ENCODE results near the gene SPDYE16.
"Not testable (repeated sequence)": the region's sequence is repeated elsewhere in the genome, so short reads cannot be mapped to it uniquely, and the experiment has no call there.

The SPDYE16 gene, protein sequence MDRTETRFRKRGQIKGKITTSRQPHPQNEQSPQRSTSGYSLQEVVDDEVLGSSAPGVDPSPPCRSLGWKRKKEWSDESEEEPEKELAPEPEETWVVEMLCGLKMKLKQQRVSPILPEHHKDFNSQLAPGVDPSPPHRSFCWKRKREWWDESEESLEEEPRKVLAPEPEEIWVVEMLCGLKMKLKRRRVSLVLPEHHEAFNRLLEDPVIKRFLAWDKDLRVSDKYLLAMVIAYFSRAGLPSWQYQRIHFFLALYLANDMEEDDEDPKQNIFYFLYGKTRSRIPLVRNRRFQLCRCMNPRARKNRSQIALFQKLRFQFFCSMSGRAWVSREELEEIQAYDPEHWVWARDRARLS

DNA sequence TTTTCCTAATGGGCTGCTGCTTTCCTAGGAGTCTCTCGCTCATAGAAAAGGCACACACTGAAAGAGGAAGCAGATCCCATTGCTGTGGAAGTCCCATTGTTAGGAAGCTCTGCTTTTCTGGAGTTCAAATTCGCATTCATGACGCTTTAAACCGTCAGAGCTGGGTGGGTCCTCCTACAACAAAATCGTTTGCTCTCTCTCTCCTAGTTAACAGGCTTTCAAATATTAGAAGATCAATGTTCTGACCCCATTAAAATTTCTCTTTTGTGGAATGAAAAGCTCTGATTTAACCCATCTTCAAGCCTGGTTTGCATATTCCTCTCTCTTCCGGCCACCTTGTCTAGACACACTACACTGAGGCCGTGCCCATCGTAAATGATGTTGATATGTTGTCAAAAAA, at the start of gene SPDYE16:
Gene SPDYE16 (minus strand): TSS at position 101 of the 400 bp plus-strand sequence. CDS start 1,838 bp downstream, outside the sequence.
- H3K4me3 ChIP-seq (ENCODE audit: control insufficient read depth, low read depth, low read length); DNase-seq (ENCODE audit: low read depth): not testable (repeated sequence)

DNA sequence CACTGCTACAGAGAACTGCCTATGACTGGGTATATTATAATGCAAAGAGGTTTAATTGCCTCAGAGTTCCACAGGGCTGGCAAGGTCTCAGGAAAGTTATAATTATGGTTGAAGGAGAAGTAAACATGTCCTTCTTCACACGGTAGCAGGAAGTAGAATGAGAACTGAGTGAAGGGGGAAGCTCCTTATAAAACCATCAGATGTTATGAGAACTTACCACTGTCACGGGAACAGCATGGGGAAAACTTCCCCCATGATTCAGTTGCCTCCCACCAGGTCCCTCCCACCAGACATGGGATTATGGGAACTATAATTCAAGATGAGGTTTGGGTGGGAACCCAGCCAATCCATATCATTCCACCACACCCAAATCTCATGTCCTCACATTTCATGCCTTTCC, 49.6 kb upstream of the SPDYE16 start:
- not testable (repeated sequence) for DNase-seq (ENCODE audit: low read depth); H3K4me3 ChIP-seq (ENCODE audit: control insufficient read depth, low read depth, low read length)

DNA sequence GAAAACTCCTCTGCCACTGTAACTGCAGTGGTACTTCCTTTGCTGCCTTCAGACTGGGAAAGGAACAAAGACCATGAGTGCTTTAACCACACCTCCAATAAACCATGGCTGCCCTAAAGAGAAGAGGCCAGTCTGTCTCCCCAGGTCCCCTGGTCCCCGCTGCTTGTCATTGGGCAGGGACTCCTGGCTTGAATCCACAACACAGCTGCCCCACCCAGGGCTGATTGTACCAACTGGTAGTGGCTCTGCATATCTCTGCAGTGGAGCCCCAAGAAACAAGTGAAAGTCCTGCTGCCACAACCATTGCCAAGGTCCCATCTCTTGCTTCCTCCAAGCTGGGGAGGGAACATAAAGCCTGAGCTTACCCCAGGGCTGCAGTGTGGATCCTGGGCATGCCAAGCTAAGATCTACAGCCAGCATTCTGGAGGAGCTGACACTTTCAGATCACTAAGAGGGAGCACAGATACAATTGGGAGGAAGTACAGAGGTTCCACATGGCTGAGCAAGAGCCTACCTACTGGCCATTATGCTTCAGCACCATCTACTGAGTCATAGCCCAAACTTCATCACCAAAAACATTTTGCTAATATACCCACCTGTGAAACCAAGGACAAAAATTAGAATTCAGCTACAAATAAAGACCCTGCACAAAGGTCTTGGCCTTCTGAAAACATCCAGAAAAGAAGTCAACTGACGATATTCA, 48.7 kb upstream of the SPDYE16 start:
- not testable (repeated sequence) for H3K4me3 ChIP-seq (ENCODE audit: control insufficient read depth, low read depth, low read length); DNase-seq (ENCODE audit: low read depth)

DNA sequence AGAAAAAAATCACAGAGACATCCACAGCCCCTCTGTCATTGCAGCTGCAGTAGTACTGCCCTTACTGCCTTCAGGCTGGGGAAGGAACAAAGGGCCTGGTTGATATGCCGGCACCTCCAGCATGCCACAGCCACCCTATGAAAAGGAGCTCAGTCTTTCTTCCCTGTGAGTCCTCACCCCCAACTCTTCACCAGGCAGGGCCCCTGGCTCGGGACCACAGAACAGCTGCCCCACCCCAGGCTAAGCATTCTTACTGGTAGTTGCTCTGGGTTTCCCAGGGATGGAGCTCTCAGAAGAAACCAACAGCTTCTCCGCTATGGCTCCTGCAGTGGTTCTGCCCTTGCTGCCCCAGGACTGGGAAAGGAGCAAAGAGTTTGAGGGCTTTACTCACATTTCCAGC, 47.9 kb upstream of the SPDYE16 start:
- not testable (repeated sequence) for DNase-seq (ENCODE audit: low read depth); H3K4me3 ChIP-seq (ENCODE audit: control insufficient read depth, low read depth, low read length)

DNA sequence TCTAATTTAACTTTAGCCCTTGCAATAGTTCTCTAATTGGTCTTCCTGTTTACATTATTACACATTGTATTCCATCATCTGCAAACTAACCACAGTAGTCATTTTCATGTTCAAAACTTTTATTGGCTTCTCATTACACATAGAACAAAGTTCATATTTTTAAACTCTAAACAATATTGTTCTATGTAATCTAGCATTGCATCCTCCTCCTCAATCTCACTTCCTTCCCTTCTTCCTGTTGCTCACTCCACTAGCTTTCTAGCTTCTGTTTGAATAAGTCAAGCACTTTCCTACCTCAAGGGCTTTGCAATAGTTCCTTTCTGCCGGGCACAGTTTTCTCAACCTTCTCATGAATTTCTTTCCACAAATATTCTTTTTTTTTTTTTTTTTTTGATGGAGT, 45.5 kb upstream of the SPDYE16 start:
- not testable (repeated sequence) for H3K4me3 ChIP-seq (ENCODE audit: control insufficient read depth, low read depth, low read length); DNase-seq (ENCODE audit: low read depth)

DNA sequence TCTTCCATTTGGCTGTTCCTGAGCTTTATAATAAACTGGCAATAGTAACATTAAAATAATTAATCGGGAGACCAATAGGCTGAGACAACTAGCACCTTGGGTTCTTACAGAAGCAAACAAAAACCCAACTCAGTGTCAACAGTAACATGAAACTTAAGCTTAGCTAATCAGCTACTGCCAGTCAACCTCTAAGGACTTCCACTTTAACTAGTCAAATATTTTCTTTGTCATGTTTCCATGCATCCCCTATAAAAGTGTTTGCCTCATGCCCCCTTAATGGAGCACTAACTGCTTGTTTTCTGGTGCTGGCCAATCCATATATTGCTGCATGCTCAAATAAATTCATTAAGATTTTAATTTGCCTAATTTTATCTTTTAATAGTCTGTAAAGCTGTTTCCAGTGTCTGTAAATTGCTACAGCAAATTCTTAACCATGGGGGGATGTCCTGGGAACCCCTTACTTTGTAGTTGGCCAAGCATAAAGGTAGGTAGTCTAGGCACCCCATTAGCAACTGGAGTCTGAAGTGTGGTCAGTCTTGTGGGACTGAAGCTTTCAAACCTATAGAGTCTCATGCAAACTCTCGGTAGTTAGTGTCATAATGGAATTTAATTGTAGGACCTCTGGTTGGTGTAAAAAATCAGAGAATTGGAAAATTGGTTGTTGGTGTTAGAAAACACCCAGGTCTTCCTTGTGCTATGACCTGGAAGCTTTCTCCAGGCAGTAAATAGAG, 43.7 kb upstream of the SPDYE16 start:
- not testable (repeated sequence) for DNase-seq (ENCODE audit: low read depth); H3K4me3 ChIP-seq (ENCODE audit: control insufficient read depth, low read depth, low read length)

DNA sequence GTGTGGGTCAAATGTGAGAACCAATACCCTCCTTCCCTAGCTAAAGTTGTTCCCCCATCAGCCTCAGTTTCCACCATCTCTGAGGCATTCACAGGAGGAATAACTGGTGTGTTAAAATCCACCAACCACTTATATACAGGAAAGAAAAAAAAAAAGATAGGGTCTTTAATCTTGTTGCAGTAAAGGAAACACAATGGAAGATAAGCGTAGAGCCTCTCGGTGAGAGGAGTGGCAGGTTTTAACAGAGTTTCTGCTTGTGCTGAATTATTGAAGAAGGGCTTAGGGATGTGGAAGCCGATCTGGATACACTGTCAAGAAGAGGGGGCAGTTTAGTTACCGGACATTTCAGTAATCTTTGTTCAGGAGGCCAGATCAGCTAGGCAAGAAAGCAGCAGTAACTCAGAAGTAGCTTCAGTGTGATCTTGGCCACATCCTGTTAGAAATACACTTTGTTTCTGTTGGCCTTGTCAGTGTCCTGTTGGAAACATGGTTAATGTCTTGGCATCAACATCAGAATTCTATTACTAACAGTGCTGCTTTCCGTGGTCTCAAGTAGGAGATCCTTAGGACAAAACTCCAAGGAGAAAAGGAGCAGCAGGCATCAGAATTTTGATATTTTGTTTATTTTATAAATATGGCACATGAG, 40.7 kb upstream of the SPDYE16 start:
- not testable (repeated sequence) for H3K4me3 ChIP-seq (ENCODE audit: control insufficient read depth, low read depth, low read length)
- DNase-seq (ENCODE audit: low read depth), result peak; percentile 88

DNA sequence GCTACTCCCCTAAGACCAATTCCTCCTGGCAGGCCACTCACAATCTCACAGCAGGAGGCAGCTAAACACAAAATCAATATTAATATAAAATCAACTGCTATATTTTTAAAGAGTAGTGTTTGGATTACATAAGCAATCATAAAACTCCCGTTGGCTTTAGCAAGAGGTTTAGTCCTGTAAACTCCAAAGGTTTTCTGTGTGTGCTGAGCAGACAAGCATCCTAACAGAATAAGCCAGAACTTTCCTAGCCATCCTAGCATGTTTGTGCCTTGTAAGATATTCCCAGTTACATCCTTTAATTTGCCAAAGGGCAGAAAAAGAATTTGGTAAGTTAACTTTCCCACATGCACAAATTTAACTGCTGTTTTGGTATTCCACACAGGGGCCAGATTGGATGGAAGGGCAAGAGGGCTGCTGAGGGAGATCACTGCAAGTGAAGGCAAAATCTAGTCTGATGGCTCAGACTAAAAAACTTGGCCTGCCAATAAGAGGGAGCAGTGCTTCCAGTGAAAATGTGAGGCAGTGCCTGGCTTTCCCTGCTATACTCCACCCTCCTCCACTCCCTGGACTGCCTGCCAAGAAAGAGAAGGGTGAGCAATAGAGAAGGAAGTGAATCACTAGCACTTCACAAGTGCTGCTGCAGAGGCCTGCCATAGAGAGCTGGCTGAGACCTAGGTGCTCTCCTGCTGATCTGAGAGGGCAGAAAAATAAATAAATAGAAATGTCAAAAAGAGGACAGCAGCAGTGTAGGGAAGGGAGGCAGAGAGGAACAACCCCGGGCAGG, 39.9 kb upstream of the SPDYE16 start:
- not testable (repeated sequence) for H3K4me3 ChIP-seq (ENCODE audit: control insufficient read depth, low read depth, low read length)
- DNase-seq (ENCODE audit: low read depth), result peak; percentile 91

DNA sequence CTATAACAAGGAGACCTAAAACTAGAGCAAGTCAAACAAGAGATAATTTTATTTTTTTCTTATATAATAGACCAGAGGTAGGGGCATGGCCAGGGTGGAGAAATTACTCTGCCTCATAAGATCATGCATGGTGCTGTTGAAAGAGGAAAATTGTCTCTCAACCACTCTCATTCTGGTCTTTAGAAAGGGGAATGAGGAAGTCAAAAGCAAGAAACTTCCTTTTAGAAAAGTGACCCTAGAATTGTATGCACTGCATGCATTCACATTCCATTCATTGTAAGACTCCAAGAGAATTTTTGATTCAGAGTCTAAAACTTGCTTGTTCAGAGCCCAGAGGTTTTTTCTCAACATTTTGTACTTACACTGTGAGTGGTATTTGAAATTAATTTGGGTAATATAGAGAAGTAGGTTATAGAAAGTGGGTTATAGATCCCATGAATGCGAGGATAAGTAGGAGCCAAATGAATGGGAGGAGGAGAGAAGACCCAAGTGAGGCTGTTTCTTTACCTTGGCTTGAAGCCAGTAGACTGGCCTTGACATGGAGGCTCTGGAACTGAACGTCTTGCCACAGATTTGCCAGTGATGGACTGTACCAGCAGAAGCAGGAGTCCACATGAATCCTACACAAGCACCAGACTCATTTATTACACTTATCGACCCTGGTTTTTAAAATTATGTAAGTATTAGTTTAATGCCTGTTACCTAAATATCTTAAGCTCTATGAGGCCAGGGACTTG, 33.0 kb upstream of the SPDYE16 start:
- DNase-seq (ENCODE audit: low read depth), result peak; percentile 12
- not testable (repeated sequence) for H3K4me3 ChIP-seq (ENCODE audit: control insufficient read depth, low read depth, low read length)

DNA sequence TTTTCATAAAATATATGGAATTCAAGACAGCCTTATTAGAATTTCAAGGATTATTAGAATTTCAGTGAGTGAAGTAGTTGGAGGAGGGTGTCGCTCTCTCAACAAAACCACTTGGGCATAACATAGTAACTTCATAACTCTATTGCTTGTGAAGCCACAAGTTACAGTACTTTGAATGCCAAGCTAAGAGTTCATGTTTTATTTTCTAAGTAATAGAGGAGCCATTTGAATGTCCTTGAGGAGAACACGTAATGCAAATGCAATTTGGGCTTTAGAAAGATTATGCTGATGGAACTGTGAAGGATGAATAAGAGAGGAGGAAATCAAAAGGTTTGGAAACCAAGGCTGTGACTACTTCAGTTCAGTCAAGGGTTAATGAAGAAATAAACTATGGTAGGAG, 32.3 kb upstream of the SPDYE16 start:
- DNase-seq (ENCODE audit: low read depth); H3K4me3 ChIP-seq (ENCODE audit: control insufficient read depth, low read depth, low read length): not testable (repeated sequence)

DNA sequence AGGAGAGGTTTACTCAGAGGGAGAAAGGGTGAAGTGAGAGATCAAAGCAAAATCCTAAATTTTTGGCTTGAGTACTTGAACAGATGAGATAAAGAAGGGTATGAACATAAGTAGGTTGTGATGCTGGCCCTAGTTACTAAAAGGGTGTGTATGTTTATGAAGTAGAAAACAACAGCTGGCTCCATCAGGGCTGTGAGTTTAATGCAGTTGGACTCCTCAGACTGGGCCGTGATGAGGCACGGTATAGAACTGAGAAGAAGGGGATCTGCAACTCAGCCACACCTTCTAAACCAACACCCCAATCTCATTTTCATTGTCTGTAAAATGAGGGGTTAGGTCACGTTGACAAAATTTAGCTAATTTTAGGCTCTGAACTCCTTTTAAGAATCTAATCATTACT, 29.2 kb upstream of the SPDYE16 start:
- not testable (repeated sequence) for DNase-seq (ENCODE audit: low read depth); H3K4me3 ChIP-seq (ENCODE audit: control insufficient read depth, low read depth, low read length)

DNA sequence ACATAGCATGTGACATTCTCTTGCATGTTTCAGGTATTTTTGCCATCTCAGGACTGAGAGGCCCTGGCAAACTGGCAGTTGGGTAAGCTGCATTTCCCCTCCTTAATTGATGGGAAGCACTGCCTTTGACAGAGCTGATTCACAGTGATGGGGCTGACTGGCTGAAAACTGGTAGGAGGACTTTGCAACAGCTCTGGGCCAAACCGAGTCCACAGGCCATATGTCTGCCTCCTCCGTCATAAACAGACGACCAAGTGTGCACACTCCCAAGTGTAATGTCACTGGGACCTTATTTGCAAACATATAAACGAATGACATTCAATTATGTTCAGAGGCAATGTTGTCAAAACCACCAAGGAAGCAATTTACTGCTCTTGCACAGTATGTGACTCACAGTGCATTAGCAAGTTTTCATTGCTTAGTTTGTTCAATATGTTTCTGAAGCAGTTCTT, 27.3 kb upstream of the SPDYE16 start:
- not testable (repeated sequence) for H3K4me3 ChIP-seq (ENCODE audit: control insufficient read depth, low read depth, low read length)
- DNase-seq (ENCODE audit: low read depth), result peak; percentile 69

DNA sequence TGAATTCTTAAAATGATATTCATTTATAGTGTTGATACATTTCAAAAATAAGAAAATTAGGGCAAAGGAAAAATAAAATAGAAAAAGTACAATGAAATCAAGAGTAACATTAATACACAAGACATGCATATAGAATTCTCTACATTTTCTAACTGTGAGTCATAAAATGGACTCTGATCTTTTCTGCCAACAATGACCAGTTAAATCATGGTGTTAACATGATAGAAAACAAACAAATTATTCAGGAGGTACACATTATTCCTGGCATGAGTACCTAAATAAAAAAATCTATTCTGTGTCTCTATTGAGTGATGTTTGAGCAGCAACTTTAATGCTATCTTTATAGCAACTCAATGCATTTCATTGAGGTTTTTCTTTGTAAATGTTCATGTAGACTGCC, 25.6 kb upstream of the SPDYE16 start:
- H3K4me3 ChIP-seq (ENCODE audit: control insufficient read depth, low read depth, low read length), result not testable (repeated sequence)
- peak; percentile 62 for DNase-seq (ENCODE audit: low read depth)

DNA sequence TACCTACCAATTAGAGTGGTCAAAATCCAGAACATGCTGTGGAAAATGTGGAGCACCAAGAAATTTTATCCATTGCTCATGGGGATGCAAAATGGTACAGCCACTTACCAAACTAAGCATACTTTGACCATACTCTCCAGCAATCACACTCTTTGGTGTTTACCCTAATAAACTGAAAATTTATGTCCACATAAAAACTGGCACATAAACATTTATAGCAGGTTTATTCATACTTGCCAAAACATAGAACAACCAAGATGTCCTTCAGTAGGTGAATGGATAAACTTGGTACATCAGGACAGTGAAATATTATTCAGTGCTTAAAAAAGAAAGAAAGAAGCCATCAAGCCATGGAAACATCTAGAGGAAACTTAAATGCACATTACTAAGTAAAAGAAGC, 24.7 kb upstream of the SPDYE16 start:
- DNase-seq (ENCODE audit: low read depth); H3K4me3 ChIP-seq (ENCODE audit: control insufficient read depth, low read depth, low read length): not testable (repeated sequence)

DNA sequence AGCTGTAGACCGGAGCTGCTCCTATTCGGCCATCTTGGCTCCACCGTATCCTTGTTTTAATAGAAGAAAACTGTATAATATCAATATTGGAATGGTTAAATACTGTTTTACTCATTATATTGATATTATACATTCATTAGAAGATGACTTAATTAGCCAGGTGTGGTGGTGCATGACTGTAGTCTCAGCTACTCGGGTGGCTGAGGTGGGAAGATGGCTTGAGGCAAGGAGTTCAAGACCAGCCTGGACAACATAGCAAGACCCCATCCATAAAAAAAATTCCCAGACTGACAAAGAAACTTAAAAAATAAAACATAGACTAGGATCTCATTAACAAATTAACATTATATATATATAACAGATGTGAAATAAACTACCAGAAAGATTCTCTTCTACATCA, 24.2 kb upstream of the SPDYE16 start:
- not testable (repeated sequence) for H3K4me3 ChIP-seq (ENCODE audit: control insufficient read depth, low read depth, low read length); DNase-seq (ENCODE audit: low read depth)

DNA sequence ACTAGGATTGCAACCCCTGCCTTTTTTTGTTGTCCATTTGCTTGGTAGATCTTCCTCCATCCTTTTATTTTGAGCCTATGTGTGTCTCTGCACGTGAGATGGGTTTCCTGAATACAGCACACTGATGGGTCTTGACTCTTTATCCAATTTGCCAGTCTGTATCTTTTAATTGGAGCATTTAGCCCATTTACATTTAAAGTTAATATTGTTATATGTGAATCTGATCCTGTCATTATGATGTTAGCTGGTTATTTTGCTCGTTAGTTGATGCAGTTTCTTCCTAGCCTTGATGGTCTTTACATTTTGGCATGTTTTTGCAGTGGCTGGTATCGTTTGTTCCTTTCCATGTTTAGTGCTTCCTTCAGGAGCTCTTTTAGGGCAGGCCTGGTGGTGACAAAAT, 21.9 kb upstream of the SPDYE16 start:
- not testable (repeated sequence) for H3K4me3 ChIP-seq (ENCODE audit: control insufficient read depth, low read depth, low read length)

DNA sequence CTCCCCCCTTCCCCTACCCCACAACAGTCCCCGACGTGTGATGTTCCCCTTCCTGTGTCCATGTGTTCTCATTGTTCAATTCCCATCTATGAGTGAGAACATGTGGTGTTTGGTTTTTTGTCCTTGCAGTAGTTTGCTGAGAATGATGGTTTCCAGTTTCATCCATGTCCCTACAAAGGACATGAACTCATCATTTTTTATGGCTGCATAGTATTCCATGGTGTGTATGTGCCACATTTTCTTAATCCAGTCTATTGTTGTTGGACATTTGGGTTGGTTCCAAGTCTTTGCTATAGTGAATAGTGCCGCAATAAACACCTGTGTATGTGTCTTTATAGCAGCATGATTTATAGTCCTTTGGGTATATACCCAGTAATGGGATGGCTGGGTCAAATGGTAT, 18.2 kb upstream of the SPDYE16 start:
- not testable (repeated sequence) for H3K4me3 ChIP-seq (ENCODE audit: control insufficient read depth, low read depth, low read length); DNase-seq (ENCODE audit: low read depth)

More for the DNA sequence above, 21.9 kb upstream of the SPDYE16 start:
- not testable (repeated sequence) for DNase-seq (ENCODE audit: low read depth)

Data from fibroblast of mammary gland (primary cell).